Suprapubic skin (tissue), 4 donors: ENCODE measurements around the gene GOLT1B. TPM values are rescaled to one million over a fixed set of nuclear protein-coding genes. Genes with fewer than 3 reads are reported as not detected.

Experiments used
- DNase-seq, 2 donors: peaks; one replicate each; pipeline ENCODE4 v3.0.0-alpha.2; 2019; ENCODE audit warnings: low spot score in 2 of 2
- H3K27ac ChIP-seq: fragments of 200-600 bp; sonication (generic); one replicate; pipeline ENCODE4 v1.5.1; 2019
- H3K27me3 ChIP-seq: fragments of 200-600 bp; sonication (generic); one replicate; pipeline ENCODE4 v1.5.1; 2019
- H3K36me3 ChIP-seq: fragments of 200-600 bp; sonication (generic); one replicate; pipeline ENCODE4 v1.5.1; 2019
- H3K4me1 ChIP-seq: fragments of 200-600 bp; sonication (generic); one replicate; pipeline ENCODE4 v1.5.1; 2019
- H3K4me3 ChIP-seq: fragments of 200-600 bp; sonication (generic); one replicate; pipeline ENCODE4 v1.5.1; 2019; ENCODE audit warnings: mild to moderate bottlenecking
- H3K9me3 ChIP-seq: fragments of 200-600 bp; sonication (generic); one replicate; pipeline ENCODE4 v1.5.1; 2019
- CTCF ChIP-seq, 2 donors: fragments of 200-600 bp in 1 of 2; fragments of 450-650 bp in 1 of 2; sonication (generic) in 1 of 2; IDR thresholded peaks; one replicate each; pipeline ENCODE4 v1.5.1; 2016 to 2019; ENCODE audit warnings: antibody characterized with exemption in 2 of 2, mild to moderate bottlenecking in 1 of 2, moderate library complexity in 1 of 2
- EP300 ChIP-seq: sonication (generic); formaldehyde crosslinking; IDR thresholded peaks from one replicate; pipeline ENCODE4 v1.6.1; 2017; ENCODE audit warnings: antibody characterized with exemption
- POLR2A ChIP-seq, 2 donors: fragments of 450-650 bp; IDR thresholded peaks; one replicate each; pipeline ENCODE4 v1.6.1; 2017; ENCODE audit warnings: antibody characterized with exemption in 2 of 2, mild to moderate bottlenecking in 2 of 2, moderate library complexity in 2 of 2
- POLR2AphosphoS5 ChIP-seq, 3 donors: sonication (generic); formaldehyde crosslinking; IDR thresholded peaks; one replicate each; pipeline ENCODE4 v1.6.1; 2017; ENCODE audit warnings: antibody characterized with exemption in 3 of 3
- WGBS: methylation state at CpG from one replicate; pipeline ENCODE4 v1.1.5; 2018; 5-methylcytosine and 5-hydroxymethylcytosine counted together
- total RNA-seq, 4 donors: library from RNA; depleted of rRNA; stranded (reverse); fragments of >200 nt; gene quantifications; one replicate each; pipeline ENCODE4 v1.1.0, GENCODE V29; 2016

Gene GOLT1B
- total RNA-seq, 4 donors from 2014 or later: 14.9 to 23.2 (median 18.6) TPM

- TF ChIP-seq POLR2A (IDR thresholded peaks at IDR 0.05): no peak
- TF ChIP-seq CTCF (IDR thresholded peaks at IDR 0.05): no peak
- TF ChIP-seq EP300: no peak
- no peak for TF ChIP-seq POLR2AphosphoS5 (IDR thresholded peaks at IDR 0.05)
These were observed 40.8 kb downstream of the GOLT1B start for GRCh38 chr12:21542403-21542802.

GRCh38 chr12:21543151-21543550 lies 41.6 kb downstream of the GOLT1B start:
- no peak for TF ChIP-seq POLR2AphosphoS5 (IDR thresholded peaks at IDR 0.05)
- TF ChIP-seq CTCF (IDR thresholded peaks at IDR 0.05): no peak
- TF ChIP-seq POLR2A (IDR thresholded peaks at IDR 0.05): no peak
- no peak for TF ChIP-seq EP300
- no peaks in the 10 kb centered on the region for H3K4me1 ChIP-seq
- no peaks in the 10 kb centered on the region for H3K27me3 ChIP-seq
- H3K4me3 ChIP-seq: no peak overlapping the region
- no peaks in the 10 kb centered on the region for H3K36me3 ChIP-seq
- DNase-seq: no peak
- no peaks in the 10 kb centered on the region for H3K9me3 ChIP-seq
- no peak overlapping the region for H3K27ac ChIP-seq

More at GRCh38 chr12:21542403-21542802, 40.8 kb downstream of the GOLT1B start:
- WGBS: 56% methylated on average over 5 of the region's 5 CpGs
- Histone ChIP-seq H3K9me3 (no peaks in the 10 kb centered on the region), H3K36me3 (no peaks in the 10 kb centered on the region), H3K4me3 (no peak overlapping the region), H3K27me3 (no peaks in the 10 kb centered on the region), H3K27ac (no peak overlapping the region), H3K4me1 (no peaks in the 10 kb centered on the region)
- no peak for DNase-seq

- no peak for DNase-seq
- Histone ChIP-seq H3K27me3 (no peaks in the 10 kb centered on the region), H3K27ac (no peak overlapping the region), H3K9me3 (no peaks in the 10 kb centered on the region), H3K4me3 (no peak overlapping the region), H3K4me1 (no peaks in the 10 kb centered on the region), H3K36me3 (no peaks in the 10 kb centered on the region)
- TF ChIP-seq POLR2AphosphoS5 (IDR thresholded peaks at IDR 0.05): no peak
- no peak for TF ChIP-seq CTCF (IDR thresholded peaks at IDR 0.05)
- TF ChIP-seq EP300: no peak
- no peak for TF ChIP-seq POLR2A (IDR thresholded peaks at IDR 0.05)
- WGBS: 84% methylated on average over 2 of the region's 2 CpGs
These were observed 44.0 kb downstream of the GOLT1B start for GRCh38 chr12:21545557-21545956.

GRCh38 chr12:21546716-21547115 lies 45.1 kb downstream of the GOLT1B start:
- H3K27me3 ChIP-seq: no peaks in the 10 kb centered on the region
- no peak overlapping the region for H3K4me3 ChIP-seq
- H3K27ac ChIP-seq: no peak overlapping the region
- H3K4me1 ChIP-seq: no peaks in the 10 kb centered on the region
- H3K36me3 ChIP-seq: no peaks in the 10 kb centered on the region
- no peaks in the 10 kb centered on the region for H3K9me3 ChIP-seq
- no peak for TF ChIP-seq CTCF (IDR thresholded peaks at IDR 0.05)
- no peak for TF ChIP-seq POLR2A (IDR thresholded peaks at IDR 0.05)
- WGBS: 14% methylated on average over 1 of the region's 1 CpG
- DNase-seq: no peak

- no peaks in the 10 kb centered on the region for H3K9me3 ChIP-seq
- TF ChIP-seq EP300: no peak
- no peak for TF ChIP-seq CTCF (IDR thresholded peaks at IDR 0.05)
- TF ChIP-seq POLR2AphosphoS5 (IDR thresholded peaks at IDR 0.05): no peak
- no peak for TF ChIP-seq POLR2A (IDR thresholded peaks at IDR 0.05)
- H3K4me3 ChIP-seq: no peak overlapping the region
- DNase-seq: no peak
- H3K27me3 ChIP-seq: no peaks in the 10 kb centered on the region
- no peaks in the 10 kb centered on the region for H3K36me3 ChIP-seq
- WGBS: 79% methylated on average over 1 of the region's 1 CpG
- H3K4me1 ChIP-seq: no peaks in the 10 kb centered on the region
- H3K27ac ChIP-seq: no peak overlapping the region
These were observed 45.8 kb downstream of the GOLT1B start for GRCh38 chr12:21547437-21547836.
